NCI-H510A treated with DMSO at 0.1 percent for 48 hours (cell line): ENCODE measurements around the gene TXNDC17.
"Not testable (repeated sequence)": the region's sequence is repeated elsewhere in the genome, so short reads cannot be mapped to it uniquely, and the experiment has no call there.

Experiments used
- DNase-seq: peaks from one replicate; lab custom pipeline; 2025; lab: John Stamatoyannopoulos, UW

TXNDC17 gene

DNA sequence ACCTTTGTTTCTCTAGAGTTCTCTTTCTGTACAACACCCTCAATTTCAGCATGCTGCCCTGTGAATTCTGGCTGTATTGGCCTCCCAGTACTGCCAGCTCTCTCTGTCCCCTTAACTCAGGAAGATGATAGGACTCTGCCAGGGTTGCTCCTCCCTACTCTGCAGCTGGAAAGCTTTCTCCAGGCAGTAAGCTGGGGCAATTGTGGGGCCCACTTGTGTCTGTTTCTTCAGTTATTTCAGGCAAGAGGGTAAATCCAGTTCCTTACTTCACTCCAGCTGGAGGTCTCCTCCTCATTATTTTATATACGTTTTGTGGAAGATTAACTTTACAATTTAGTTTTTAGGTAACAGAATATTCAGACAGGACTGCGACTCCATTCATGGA, 20.6 kb downstream of the TXNDC17 start:
- DNase-seq = no peak

DNA sequence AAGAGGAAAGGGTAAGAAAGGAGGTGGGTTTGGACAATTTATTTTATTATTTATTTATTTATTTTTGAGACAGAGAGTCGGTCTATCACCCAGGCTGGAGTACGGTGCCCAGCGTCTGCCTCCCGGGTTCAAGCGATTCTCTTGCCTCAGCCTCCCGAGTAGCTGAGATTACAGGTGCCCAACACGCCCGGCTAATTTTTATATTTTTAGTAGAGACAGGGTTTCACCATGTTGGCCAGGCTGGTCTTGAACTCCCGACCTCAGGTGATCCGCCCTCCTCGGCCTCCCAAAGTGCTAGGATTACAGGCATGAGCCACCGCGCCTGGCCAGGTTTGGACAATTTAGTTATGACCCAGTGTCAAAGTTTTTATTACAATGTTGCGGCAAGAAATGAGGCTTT, 22.3 kb downstream of the TXNDC17 start:
- not testable (repeated sequence) for DNase-seq

DNA sequence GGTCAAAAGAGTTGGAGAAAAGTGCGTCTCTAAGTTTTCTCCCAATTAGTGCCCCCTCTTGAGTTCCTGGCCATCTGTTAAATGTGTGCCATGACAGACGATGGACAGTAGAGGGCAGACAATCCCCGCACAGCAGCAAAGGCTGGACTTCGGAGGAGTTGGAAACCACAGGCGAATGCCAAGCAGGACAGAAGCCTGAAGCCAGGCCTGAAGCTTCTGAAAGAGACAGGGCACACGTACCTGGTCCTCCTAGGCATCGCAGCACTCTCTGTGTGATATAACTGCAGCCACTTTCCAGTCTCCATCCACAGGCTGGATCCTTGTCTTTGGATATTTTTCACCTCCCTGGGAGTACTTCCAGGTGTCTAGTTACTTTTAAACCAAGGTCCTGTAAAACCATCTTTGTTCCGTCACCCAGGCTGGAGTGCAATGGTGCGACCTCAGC, 25.2 kb downstream of the TXNDC17 start:
- DNase-seq = peak; percentile 62

DNA sequence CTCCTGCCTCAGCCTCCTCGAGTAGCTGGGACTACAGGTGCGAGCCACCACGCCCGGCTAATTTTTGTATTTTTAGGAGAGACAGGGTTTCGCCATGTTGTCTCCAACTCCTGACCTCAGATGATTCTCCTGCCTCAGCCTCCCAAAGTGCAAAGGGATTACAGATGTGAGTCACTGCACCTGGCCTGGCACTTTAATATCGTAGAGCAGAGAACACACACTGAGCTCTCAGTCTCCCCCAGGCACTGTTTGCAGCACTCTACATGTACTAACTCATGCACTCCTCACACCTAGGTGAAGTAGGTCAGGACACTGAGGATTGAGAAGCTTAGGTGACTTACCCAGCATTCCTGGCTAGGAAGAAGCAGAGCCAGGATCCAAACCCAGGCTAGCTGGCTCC, 25.7 kb downstream of the TXNDC17 start:
- DNase-seq = no peak

DNA sequence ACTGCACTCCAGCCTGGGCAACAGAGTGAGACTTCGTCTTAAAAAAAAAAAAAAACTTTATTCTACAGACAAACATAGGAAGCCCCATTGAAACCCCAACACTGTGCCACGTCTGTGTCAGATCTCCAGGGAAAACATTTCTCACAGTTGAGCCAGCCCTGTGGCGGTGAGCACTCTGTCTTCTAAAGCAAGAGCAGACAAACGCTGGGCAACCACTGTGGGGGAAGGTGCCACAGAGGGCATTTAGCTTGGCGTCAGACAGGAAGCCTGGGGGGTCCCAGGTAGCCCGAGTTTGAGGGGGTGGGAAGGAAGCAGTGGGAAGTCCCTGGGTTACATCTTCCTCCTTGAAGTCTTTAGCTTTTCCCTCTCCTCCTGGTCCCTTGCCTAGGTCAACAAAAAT, 26.7 kb downstream of the TXNDC17 start:
- DNase-seq = no peak

DNA sequence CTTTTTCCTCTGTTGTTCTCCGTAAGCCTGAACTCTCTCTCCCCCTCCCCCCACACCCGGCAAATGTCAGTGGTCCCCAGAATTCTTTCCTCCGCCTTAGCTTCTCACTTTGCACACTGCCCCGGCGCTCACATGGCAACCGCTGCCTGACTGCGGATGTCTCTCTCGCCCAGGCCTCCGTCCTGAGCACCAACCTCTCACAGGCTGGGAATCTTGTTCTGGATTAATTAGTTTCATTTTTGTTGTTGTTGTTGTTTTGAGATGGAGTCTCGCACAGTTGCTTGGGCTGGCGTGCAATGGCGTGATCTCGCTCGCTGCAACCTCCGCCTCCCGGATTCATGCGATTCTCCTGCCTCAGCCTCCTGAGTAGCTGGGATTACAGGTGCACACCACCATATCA, 27.4 kb downstream of the TXNDC17 start:
- no peak for DNase-seq

DNA sequence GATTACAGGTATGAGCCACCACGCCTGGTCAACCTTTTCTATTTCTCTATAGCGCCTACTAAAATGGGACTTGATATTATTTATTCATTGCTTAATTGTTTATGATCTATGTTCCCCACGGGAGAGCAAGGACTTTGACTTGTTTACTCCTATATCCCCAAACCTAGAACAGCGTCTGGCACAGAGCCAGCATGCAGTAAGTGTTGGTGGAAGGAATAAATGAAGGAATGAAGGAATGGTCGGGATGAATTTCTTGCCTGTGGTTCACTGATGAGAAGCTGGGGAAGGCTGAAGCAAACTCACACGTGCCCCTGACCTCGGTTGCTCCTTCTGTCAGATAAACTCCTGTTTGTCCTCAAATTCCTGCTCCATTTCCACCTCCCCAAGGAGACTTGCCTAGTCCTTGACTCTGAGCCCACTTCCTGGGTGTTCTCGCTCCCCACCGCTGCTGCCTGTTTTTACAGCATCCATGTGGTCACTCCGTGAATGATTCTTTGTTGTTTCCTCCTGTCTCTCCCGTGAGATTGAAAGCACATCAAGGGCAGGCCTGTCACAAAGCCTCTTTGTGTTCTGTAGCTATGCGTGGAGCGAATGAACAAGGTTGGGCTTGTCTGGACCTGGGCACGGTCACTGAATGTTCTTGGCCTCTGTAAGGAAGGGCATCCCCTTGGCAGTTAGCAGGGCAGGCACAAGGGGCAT, 28.0 kb downstream of the TXNDC17 start:
- DNase-seq = no peak

DNA sequence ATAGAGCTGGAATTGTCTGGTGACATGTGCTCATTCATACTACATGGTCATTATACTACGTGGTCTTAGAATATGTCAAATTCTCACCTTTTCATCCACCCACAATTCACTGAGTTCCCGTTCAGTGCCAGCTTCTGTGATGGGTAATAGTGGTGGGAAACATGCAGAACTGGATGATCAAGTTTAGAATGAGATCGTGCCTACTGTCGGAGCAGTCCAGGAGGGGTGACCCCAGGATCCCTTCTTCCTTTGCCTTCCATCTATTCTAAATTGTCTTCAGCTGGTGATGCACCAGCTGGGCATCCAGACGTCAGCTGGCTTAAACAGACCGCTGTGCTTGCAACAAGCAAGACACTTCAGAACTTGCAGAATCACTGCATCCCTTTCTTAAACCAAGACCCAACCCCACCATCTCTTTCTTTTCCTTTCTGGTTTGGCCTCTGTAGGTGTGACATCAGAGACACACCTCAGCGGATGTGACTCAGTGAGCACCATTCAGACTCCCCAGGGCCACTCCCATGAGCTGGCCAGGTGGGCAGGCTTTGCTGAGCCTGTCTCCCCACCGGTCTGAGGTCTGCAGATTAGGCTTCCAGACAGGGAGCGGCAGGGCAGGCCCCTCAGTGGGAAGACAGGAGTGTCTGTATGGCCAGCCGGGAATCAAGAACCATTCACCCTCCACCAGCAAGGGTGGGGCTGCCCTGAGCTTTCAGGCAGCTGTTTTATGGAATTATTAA, 28.8 kb downstream of the TXNDC17 start:
- DNase-seq = no peak

DNA sequence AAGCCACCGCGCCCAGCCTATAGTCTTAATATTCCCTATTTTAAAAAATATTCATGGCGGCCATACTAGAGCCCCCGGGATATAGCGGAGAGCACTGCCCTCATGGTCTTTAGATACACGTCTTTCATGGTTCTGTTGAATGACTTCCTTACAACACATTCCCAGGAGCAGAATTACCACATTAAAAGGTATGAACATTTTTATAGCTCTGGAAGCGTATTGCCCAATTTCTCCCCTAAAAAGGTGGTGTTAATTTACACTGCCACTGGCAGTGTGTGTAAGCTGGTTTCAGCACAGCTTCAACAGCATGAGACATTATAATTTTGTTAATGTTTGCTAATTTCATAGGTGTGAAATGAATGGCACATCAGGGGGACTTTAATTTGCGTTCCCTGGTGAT, 29.7 kb downstream of the TXNDC17 start:
- no peak for DNase-seq

DNA sequence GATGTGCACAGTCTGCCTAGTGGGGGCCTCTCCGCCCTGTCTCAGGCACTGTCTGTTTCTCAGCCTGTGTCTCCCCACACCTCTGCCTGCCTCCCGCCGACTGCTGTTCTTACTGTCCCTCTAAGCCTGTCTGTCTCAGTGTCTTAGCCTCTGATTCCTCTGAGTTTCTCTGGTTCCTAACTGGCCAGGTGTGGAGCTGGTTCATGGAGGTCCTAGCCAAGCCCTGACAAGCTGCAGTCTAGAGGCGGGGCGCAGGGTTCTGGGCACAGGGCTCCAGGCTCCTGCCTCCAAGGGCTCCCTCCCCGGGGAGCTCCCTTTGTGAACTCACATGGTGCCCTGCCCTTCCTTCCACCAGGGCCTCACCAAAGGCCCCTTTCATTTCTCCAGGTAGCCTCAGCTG, 30.1 kb downstream of the TXNDC17 start:
- no peak for DNase-seq

DNA sequence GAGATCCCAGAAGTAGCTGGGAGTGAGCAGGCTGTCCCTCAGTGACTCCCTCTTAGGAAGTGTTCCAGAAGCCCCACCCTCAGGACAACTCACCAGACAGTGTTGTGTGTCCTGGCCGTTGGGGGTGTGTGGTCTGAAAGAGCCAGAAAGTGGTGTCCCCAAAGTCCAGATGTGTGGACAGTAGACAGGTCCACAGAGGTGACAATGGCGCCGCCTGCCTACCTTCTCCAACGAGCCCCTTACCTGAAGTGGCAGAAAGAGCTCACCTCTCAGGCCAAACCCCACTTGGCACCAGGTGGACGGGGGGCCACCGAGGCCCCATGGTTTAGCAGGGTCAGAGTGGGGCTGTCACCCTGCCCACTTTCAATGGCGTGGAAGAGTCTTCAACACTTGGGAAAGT, 30.6 kb downstream of the TXNDC17 start:
- DNase-seq = no peak

DNA sequence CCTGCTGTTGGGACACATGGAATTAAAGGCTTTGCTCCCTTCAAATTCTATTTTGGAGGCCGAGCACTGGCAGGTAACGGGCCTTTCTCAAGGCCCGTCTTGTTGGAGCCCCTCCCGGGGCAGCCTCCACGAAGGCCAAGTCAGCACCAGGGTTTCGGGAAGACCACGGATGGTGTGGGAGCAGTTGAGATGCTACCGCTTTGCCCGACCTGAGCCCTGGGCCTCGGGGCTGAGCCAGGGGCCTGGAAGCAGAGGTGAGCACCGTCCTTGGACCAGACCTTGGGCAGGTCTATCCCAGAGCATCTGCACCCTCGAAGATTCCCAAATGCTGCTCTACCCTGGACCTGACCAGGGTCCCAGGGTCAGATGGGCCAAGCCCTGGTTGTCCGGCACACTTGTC, 33.7 kb downstream of the TXNDC17 start:
- no peak for DNase-seq

DNA sequence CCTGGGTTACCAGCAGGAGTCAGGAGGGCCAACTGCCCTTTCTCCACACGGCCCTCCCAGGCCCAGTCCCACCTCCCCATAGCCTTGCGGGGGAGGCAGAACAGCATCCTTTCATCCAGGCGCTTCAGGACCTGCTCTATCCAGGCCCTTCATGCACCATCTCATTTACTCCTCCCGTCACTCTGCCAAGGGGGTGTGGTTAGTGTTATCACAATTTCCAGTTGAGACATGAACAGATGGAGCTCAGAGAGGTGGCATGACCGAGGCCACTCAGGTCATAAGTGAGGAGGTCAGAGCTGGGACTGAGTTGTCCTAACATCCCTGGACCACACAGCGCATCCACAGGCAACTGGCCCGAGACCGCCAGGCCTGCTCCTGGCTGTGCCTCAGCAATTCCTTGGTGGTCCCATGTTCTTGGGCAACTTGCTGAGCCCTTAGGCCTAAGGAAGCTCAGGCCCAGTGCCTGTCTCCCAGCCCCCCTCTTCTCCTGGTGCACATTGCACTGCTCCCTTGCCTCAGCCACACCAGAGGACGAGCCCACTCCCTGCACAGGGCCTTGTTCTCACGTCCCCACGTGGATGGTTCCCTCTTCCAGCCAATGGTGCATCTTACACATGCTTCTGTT, 34.5 kb downstream of the TXNDC17 start:
- no peak for DNase-seq

DNA sequence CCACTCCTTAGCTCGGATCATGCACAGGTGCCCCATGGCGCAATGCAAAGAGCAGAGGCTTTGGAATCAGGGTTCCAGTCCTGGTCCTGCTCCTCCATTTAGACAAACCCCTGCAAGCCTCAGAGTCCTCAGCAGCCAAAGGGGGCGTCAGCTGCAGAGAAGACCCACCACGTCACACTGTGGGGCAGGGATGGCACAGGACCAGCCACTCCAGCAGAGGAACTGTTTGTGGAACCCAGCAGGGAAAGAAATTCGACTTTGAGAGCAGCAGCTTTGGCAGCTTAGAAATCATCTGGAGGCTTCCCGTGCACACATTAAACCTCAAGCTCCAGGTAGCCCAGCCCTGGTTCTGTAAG, 35.9 kb downstream of the TXNDC17 start:
- no peak for DNase-seq

DNA sequence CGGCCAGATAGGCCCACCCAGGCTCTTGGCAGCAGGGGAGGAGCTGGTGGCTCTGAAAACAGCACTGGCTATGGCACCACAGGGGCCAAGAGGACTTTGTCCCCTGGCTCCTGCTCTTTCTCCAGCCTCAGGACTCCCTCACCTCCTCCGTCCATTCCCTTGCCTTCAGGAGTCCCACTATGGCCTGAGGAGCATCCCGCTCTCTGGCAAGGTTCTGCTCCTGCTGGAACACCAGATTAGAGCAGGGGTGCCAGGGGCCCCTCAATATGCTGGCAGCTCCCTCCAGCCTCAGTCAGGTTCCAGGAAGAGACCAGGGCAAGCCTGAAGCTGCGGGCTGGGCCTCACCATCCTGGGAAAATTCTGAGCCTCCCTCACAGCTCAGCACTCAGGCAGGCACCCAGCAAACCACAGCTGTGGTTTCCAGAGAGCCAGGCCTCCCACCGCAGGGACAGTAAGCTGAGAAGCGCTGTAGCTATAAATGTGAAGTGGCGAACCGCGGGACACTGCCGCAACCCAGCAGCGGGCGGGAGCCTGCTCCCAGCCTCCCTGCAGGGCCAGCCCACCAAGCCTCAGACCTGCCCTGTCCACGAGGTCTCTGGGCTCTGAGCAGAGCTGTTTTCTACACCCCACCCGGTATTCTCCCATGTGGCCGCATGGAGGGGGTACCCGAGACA, 36.4 kb downstream of the TXNDC17 start:
- DNase-seq = no peak

DNA sequence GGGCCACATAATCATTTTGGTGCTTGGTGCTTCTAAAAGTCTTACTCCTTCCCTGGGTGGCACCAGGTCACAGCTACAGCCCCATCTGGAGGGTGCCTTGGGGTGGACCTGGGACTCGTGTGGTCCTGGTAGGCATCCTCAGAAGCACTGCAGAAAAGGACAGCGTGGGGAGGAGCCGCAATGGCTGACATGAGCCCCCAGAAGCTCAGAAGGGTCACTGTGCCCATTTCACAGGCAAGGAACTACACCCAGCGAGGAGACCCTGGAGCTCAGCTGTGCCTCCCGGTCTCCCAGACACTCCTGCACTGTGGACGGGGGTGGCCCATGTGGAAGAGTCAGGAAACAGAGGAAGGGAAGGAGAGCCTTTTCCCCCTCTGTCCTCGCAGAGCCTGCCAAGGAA, 37.1 kb downstream of the TXNDC17 start:
- DNase-seq = no peak

DNA sequence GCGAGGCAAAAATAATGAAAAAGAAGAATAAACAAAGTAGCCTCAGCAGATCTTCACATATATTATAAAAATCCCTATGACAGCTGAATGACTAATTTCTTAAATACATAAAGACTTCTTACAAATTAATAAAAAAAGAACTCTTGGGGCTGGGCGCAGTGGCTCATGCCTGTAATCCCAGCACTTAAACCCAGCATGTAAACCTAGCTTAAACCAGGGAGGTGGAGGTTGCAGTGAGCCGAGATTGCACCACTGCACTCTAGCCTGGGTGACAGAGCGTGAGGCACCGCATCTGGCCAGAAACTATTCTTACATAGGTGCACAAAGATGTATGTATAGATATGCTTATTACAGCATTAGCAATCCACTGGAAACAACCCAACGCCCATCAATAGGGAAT, 38.4 kb downstream of the TXNDC17 start:
- no peak for DNase-seq

DNA sequence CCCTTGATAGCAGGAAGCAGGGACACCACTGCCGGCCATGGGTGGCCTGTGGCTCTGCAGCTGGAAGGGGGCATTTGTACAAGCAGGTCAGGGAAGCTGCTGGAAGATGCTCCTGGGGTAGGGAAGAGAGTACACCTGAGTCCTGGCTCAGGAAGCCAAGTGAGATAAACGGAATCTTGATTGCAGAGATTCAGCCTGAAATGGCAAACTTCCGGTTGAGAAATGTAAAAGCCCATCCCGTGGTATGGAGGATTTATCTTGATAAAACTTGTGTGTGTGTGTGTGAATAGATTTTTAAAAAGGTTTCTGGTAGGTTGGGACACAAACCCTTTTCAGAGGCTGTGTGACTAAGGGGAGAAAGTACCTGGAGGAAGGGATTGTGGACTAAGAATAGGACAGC, 40.3 kb downstream of the TXNDC17 start:
- no peak for DNase-seq

DNA sequence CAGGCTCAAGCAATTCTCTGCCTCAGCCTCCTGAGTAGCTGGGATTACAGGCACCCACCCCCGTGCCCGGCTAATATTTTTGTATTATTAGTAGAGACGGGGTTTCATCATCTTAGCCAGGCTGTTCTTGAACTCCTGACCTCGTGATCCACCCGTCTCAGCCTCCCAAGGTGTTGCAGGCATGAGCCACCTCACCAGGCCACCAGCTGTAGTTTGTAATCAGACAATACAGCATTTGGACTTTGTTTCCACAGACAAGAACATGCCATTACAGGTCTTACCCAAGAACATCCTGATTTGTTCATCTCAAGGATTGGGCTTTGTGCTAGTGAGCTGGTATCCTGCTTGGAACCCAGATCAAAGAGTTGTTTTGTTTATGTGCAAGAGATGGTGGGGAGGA, 40.8 kb downstream of the TXNDC17 start:
- no peak for DNase-seq

DNA sequence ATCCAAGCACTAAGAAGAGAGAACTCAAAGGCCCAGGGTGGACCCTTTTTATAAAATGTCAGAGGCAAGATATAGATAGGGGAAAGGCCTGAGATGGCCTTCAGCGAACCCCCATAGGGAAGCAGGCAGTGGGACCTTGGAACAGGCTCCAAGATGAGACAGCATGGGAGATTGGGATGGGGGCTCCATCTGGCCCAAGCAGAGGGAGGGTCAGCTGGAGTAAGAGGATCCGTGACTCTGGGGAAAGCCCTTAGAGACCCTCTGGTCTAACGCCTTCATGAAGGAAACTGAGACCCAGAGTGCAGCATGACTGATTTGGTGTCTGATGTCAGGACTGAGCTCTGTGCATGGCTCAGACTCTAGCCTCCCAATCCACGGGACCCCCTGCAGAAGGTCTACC, 41.5 kb downstream of the TXNDC17 start:
- no peak for DNase-seq

DNA sequence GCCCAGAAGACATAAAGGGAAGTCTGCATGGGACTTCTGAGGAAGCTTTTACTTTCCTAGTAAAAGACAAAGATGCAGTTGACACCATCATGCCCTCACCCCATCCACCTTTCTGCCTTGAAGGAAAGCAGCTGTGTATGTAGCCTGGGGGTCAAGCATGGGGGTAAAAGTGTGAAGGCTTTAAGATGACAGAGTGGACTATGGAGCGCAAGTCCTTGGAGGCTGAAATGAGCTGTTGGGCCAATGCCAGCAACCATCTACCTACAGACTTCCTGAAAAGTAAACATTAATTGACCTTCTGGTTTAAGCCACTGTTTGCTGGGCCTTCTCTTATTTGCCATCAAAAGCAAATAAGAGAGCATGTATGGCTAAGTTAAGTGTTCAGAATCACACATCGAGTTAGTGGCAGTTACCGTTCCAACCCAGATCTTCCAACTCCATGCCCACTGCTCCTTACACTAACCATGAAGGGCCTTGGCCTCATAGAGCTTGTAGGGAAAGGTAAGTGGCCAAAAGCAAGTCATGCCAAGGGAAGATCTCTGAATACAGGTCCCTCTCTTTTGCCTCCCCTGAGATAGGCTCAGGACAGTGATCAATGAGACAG, 42.3 kb downstream of the TXNDC17 start:
- DNase-seq = no peak

DNA sequence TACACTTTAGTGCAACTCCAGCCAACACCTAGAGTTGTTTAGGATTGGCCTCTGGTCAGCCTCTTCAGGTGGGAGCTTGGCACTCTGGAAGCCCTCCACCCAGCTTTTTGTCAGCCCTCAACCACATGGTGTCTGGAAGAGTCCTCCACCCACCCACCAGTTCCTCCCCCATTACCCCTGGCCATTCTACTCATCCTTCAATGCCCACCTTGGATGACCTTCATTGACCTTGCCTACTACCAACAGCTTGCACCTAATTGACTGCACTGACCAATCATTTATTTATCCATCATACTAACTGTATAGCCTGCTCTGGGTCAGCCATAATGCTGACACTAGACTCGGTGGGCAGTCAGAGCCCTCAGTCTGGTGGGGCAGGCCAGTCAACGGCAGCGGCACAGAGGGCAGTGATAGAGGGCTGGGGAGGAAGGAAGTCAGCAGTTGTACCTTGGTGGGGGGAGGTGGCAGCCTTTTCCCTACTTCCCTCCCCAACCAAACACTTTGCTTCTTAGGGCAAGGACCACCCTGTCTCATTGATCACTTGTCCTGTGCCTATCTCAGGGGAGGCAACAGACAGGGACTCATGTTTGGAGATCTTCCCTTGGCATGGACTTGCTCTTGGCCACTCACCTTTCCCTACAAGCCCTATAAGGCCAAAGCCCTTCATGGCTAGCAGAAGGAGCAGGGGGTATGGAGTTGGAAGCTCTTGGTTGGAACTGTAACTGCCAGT, 43.0 kb downstream of the TXNDC17 start:
- no peak for DNase-seq
